Keratinocyte (primary cell): ENCODE measurements around the gene SLC1A2. TPM values are rescaled to one million over a fixed set of nuclear protein-coding genes. Genes with fewer than 3 reads are reported as not detected.

Experiments
- DNase-seq: peaks from one replicate; pipeline ENCODE4 v3.0.0-alpha.2; 2011; ENCODE audit warnings: low read depth, missing footprints, low spot score
- FAIRE-seq: peaks from 2 replicates; lab custom pipeline; 2011; peaks lifted over from hg19 to GRCh38; lab: Jason Lieb, UNC
- H2AFZ ChIP-seq: 2 replicates; pipeline ENCODE4 v1.6.0; 2012; ENCODE audit warnings: low read length, control low read depth, inconsistent platforms; ENCODE audit not compliant: control insufficient read depth
- H3K27ac ChIP-seq: 2 replicates; pipeline ENCODE4 v1.5.1; 2011; ENCODE audit warnings: low read length; ENCODE audit not compliant: control insufficient read depth, insufficient read depth
- H3K27me3 ChIP-seq: 3 replicates; pipeline ENCODE4 v1.6.0; 2011; ENCODE audit warnings: low read length; ENCODE audit not compliant: control insufficient read depth, insufficient read depth; ENCODE audit errors: extremely low read depth
- H3K36me3 ChIP-seq, 2 experiments: 2 replicates in 1 of 2; 3 replicates in 1 of 2; pipeline ENCODE4 v1.5.1; 2011; ENCODE audit warnings: low read length in 2 of 2, mild to moderate bottlenecking in 1 of 2; ENCODE audit not compliant: control insufficient read depth in 2 of 2, insufficient read depth in 2 of 2; ENCODE audit errors: extremely low read depth in 1 of 2
- H3K4me1 ChIP-seq: 3 replicates; pipeline ENCODE4 v1.5.1; 2011; ENCODE audit warnings: low read length; ENCODE audit not compliant: control insufficient read depth, insufficient read depth; ENCODE audit errors: extremely low read depth
- H3K4me2 ChIP-seq: 3 replicates; pipeline ENCODE4 v1.6.0; 2011; ENCODE audit warnings: low read depth, low read length; ENCODE audit not compliant: control insufficient read depth, insufficient read depth; ENCODE audit errors: extremely low read depth
- H3K4me3 ChIP-seq, 3 experiments: fragments of 200-600 bp in 1 of 3; sonication (generic) in 1 of 3; 2 replicates in 2 of 3; 3 replicates in 1 of 3; pipeline ENCODE4 v1.5.1; 2011 to 2016; ENCODE audit warnings: low read length in 3 of 3, mild to moderate bottlenecking in 3 of 3, control low read depth in 2 of 3, inconsistent platforms in 1 of 3, low read depth in 1 of 3, mixed read lengths in 1 of 3, mixed run types in 1 of 3, moderate library complexity in 1 of 3; ENCODE audit not compliant: control insufficient read depth in 2 of 3, insufficient read depth in 2 of 3; ENCODE audit errors: extremely low read depth in 1 of 3
- H3K79me2 ChIP-seq: 2 replicates; pipeline ENCODE4 v1.6.0; 2012; ENCODE audit warnings: low read length; ENCODE audit not compliant: control insufficient read depth, insufficient read depth
- H3K9ac ChIP-seq: 3 replicates; pipeline ENCODE4 v1.6.0; 2011; ENCODE audit warnings: low read length; ENCODE audit not compliant: control insufficient read depth, insufficient read depth; ENCODE audit errors: extremely low read depth
- H3K9me1 ChIP-seq: 3 replicates; pipeline ENCODE4 v1.6.0; 2011; ENCODE audit warnings: low read length; ENCODE audit not compliant: control insufficient read depth, insufficient read depth; ENCODE audit errors: extremely low read depth
- H3K9me3 ChIP-seq: 2 replicates; pipeline ENCODE4 v1.5.1; 2012; ENCODE audit warnings: low read depth, low read length; ENCODE audit not compliant: control insufficient read depth
- H4K20me1 ChIP-seq: 3 replicates; pipeline ENCODE4 v1.6.0; 2011; ENCODE audit warnings: low read length; ENCODE audit not compliant: control insufficient read depth, insufficient read depth; ENCODE audit errors: extremely low read depth
- CTCF ChIP-seq, 3 experiments: IDR thresholded peaks in 1 of 3; conservative IDR thresholded peaks in 1 of 3; optimal IDR thresholded peaks in 1 of 3; 2 replicates in 2 of 3; 3 replicates in 1 of 3; pipeline versions ENCODE3 to v1.5.1; 2011; ENCODE audit warnings: low read length in 3 of 3, mild to moderate bottlenecking in 3 of 3, moderate library complexity in 2 of 3, control low read depth in 1 of 3, inconsistent platforms in 1 of 3; ENCODE audit not compliant: insufficient read depth in 2 of 3; ENCODE audit errors: extremely low read depth in 1 of 3
- EZH2 ChIP-seq: IDR thresholded peaks from one replicate; pipeline ENCODE4 v1.6.1; 2012; ENCODE audit warnings: inconsistent platforms, mild to moderate bottlenecking, low read length, moderate library complexity
- dilution Hi-C: fragments of 300-500 bp; cut with MboI; formaldehyde crosslinking; loops from one replicate; pipeline ENCODE4 v1.7.0; 2020; ENCODE audit warnings: low sequenced_read_pairs; ENCODE audit not compliant: extremely low pct_ligation_motif_present
- polyA plus RNA-seq, 5 experiments: library from polyadenylated mRNA; depleted of rRNA in 3 of 5; stranded (reverse) in 3 of 5; stranded (forward) in 1 of 5; unstranded in 1 of 5; fragments of >200 nt; gene quantifications; 1 replicate in 1 of 5; 2 replicates in 3 of 5; 3 replicates in 1 of 5; pipeline versions ENCODE4 v1.2.1 to v1.2.3, GENCODE V29; 2011 to 2012; ENCODE audit warnings: missing spikeins in 2 of 5, low read depth in 1 of 5, low replicate concordance in 1 of 5

Gene SLC1A2
- polyA plus RNA-seq, 1 donor (not counting 4 experiments of a cell fraction or from before 2014, with no cell fraction given): under 0.01 TPM

- Histone ChIP-seq H4K20me1 (no peaks in the 10 kb centered on the region), H3K9me1 (peaks cover 2% of the 10 kb centered on the region), H3K27ac (no peak overlapping the region), H3K36me3 (peaks cover 37 to 57% of the 10 kb centered on the region in 2 experiments), H3K27me3 (no peaks in the 10 kb centered on the region), H3K4me2 (no peak overlapping the region), H2AFZ (no peak overlapping the region), H3K79me2 (peaks cover 34% of the 10 kb centered on the region), H3K9me3 (no peaks in the 10 kb centered on the region), H3K4me3 (no peak overlapping the region), H3K9ac (no peak overlapping the region), H3K4me1 (no peaks in the 10 kb centered on the region)
- TF ChIP-seq CTCF (optimal IDR thresholded peaks at IDR 0.05 in 1 of 3, IDR thresholded peaks at IDR 0.05 in 1 of 3, conservative IDR thresholded peaks at IDR 0.05 in 1 of 3; ENCODE audit: extremely low read depth in 1 of 3, insufficient read depth in 2 of 3, low read length in 3 of 3) (no peak), EZH2 (no peak)
- DNase-seq: no peak
- dilution Hi-C loops: no loop called here
- FAIRE-seq: no peak
Measured at GRCh38 chr11:35208795-35209194, 210.6 kb downstream of the SLC1A2 start.

GRCh38 chr11:35207471-35208403 is 211.6 kb downstream of the SLC1A2 start:
- H3K4me2 ChIP-seq: no peak overlapping the region
- no peaks in the 10 kb centered on the region for H3K9me3 ChIP-seq
- H3K27me3 ChIP-seq: no peaks in the 10 kb centered on the region
- no peak overlapping the region for H3K9ac ChIP-seq
- H3K36me3 ChIP-seq: peaks cover 34 to 59% of the 10 kb centered on the region in 2 experiments
- H3K4me1 ChIP-seq: no peaks in the 10 kb centered on the region
- no peaks in the 10 kb centered on the region for H4K20me1 ChIP-seq
- dilution Hi-C loops: no loop called here
- no peak overlapping the region for H3K27ac ChIP-seq
- TF ChIP-seq CTCF (optimal IDR thresholded peaks at IDR 0.05 in 1 of 3, IDR thresholded peaks at IDR 0.05 in 1 of 3, conservative IDR thresholded peaks at IDR 0.05 in 1 of 3; ENCODE audit: extremely low read depth in 1 of 3, insufficient read depth in 2 of 3, low read length in 3 of 3) (no peak), EZH2 (no peak)
- peaks cover 2% of the 10 kb centered on the region for H3K9me1 ChIP-seq
- H3K4me3 ChIP-seq: no peak overlapping the region
- no peak for FAIRE-seq
- no peak overlapping the region for H2AFZ ChIP-seq
- no peak for DNase-seq
- H3K79me2 ChIP-seq: peaks cover 39% of the 10 kb centered on the region
